WTC11 (cell line): ENCODE results near the gene USP28. TPM values are rescaled to one million over a fixed set of nuclear protein-coding genes. Genes with fewer than 3 reads are reported as not detected.

Experiments used
- ATAC-seq: fragments of 200-7000 bp; cut with Tn5 transposase; 2 replicates; pipeline ENCODE4 v1.10.0; 2021; ENCODE audit warnings: mild to moderate bottlenecking, moderate library complexity
- CTCF ChIA-PET: fragments of 300-600 bp; sonication (Branson Sonifier 250); formaldehyde crosslinking; loops from one replicate; lab custom pipeline; 2021; ENCODE audit warnings: antibody characterized with exemption; lab: Charles Lee
- POLR2A ChIA-PET: fragments of 350-600 bp; sonication (Branson Sonifier 250); formaldehyde crosslinking; loops from one replicate; lab custom pipeline; 2021; ENCODE audit warnings: antibody characterized with exemption; lab: Charles Lee
- DNase-seq: peaks from one replicate; pipeline ENCODE4 v3.0.0; 2021; ENCODE audit warnings: low spot score
- H3K27ac Mint-ChIP-seq: 2 replicates; pipeline ENCODE4 v1.8.0; 2021; ENCODE audit warnings: mixed read lengths
- H3K27me3 Mint-ChIP-seq: 2 replicates; pipeline ENCODE4 v1.8.0; 2021; ENCODE audit warnings: low read depth, mild to moderate bottlenecking, moderate library complexity, mixed read lengths
- H3K36me3 Mint-ChIP-seq: 2 replicates; pipeline ENCODE4 v1.8.0; 2021; ENCODE audit warnings: mixed read lengths
- H3K4me1 Mint-ChIP-seq: 2 replicates; pipeline ENCODE4 v1.8.0; 2022; ENCODE audit warnings: mixed read lengths
- H3K4me3 Mint-ChIP-seq: 2 replicates; pipeline ENCODE4 v1.8.0; 2021; ENCODE audit warnings: mild to moderate bottlenecking, moderate library complexity, mixed read lengths
- H3K9me3 Mint-ChIP-seq: 2 replicates; pipeline ENCODE4 v1.8.0; 2021; ENCODE audit warnings: mixed read lengths
- ATF3 ChIP-seq: sonication (generic); formaldehyde crosslinking; conservative IDR thresholded peaks from 2 replicates; pipeline ENCODE4 v1.8.1; 2022; ENCODE audit warnings: mild to moderate bottlenecking, missing genetic modification reagents
- CBFB ChIP-seq: sonication (generic); formaldehyde crosslinking; IDR thresholded peaks from 2 replicates; pipeline ENCODE4 v1.8.1; 2022; ENCODE audit warnings: mild to moderate bottlenecking, low read depth, missing genetic modification reagents
- CDX4 ChIP-seq: fragments of 250-450 bp; sonication (Bioruptor Pico); IDR thresholded peaks from 2 replicates; pipeline ENCODE4 v1.9.0; 2021; ENCODE audit warnings: moderate library complexity, mild to moderate bottlenecking, inconsistent platforms, borderline replicate concordance
- CTCF ChIP-seq: fragments of 200-600 bp; IDR thresholded peaks from 2 replicates; pipeline ENCODE4 v1.8.0; 2022; ENCODE audit warnings: antibody characterized with exemption
- E2F1 ChIP-seq: sonication (generic); formaldehyde crosslinking; IDR thresholded peaks from 2 replicates; pipeline ENCODE4 v1.8.0; 2022; ENCODE audit warnings: mild to moderate bottlenecking, missing genetic modification reagents
- E2F4 ChIP-seq: sonication (generic); formaldehyde crosslinking; IDR thresholded peaks from 2 replicates; pipeline ENCODE4 v1.8.1; 2022; ENCODE audit warnings: low read depth, mild to moderate bottlenecking, moderate library complexity, missing genetic modification reagents, borderline replicate concordance
- E2F5 ChIP-seq: sonication (generic); formaldehyde crosslinking; IDR thresholded peaks from 2 replicates; pipeline ENCODE4 v1.8.1; 2022; ENCODE audit warnings: mild to moderate bottlenecking, moderate library complexity, missing genetic modification reagents
- EMX1 ChIP-seq: fragments of 250-450 bp; sonication (Bioruptor Pico); IDR thresholded peaks from 2 replicates; pipeline ENCODE4 v1.8.0; 2021; ENCODE audit warnings: mild to moderate bottlenecking
- ERG ChIP-seq: fragments of 250-450 bp; sonication (Bioruptor Pico); IDR thresholded peaks from 2 replicates; pipeline ENCODE4 v1.8.0; 2021; ENCODE audit warnings: mild to moderate bottlenecking
- NFE2L1 ChIP-seq: sonication (generic); formaldehyde crosslinking; IDR thresholded peaks from 2 replicates; pipeline ENCODE4 v1.8.1; 2023; ENCODE audit warnings: missing genetic modification reagents
- NFYB ChIP-seq: sonication (generic); formaldehyde crosslinking; conservative IDR thresholded peaks from 2 replicates; pipeline ENCODE4 v1.8.0; 2022; ENCODE audit warnings: low read depth, missing genetic modification reagents
- NR3C1 ChIP-seq: sonication (generic); formaldehyde crosslinking; conservative IDR thresholded peaks from 2 replicates; pipeline ENCODE4 v1.8.1; 2023; ENCODE audit warnings: low read depth, mild to moderate bottlenecking, missing genetic modification reagents
- PRRX2 ChIP-seq: fragments of 250-450 bp; sonication (Bioruptor Pico); IDR thresholded peaks from 2 replicates; pipeline ENCODE4 v1.8.0; 2021; ENCODE audit warnings: mild to moderate bottlenecking
- SMAD3 ChIP-seq: sonication (generic); formaldehyde crosslinking; IDR thresholded peaks from 2 replicates; pipeline ENCODE4 v1.8.0; 2022; ENCODE audit warnings: missing genetic modification reagents, mild to moderate bottlenecking, borderline replicate concordance
- SMAD4 ChIP-seq: sonication (generic); formaldehyde crosslinking; IDR thresholded peaks from 2 replicates; pipeline ENCODE4 v1.8.0; 2022; ENCODE audit warnings: mild to moderate bottlenecking, missing genetic modification reagents
- SP1 ChIP-seq: sonication (generic); formaldehyde crosslinking; conservative IDR thresholded peaks from 2 replicates; pipeline ENCODE4 v1.8.1; 2022; ENCODE audit warnings: missing genetic modification reagents
- USF2 ChIP-seq: sonication (generic); formaldehyde crosslinking; IDR thresholded peaks from 2 replicates; pipeline ENCODE4 v1.8.1; 2023; ENCODE audit warnings: mild to moderate bottlenecking, missing genetic modification reagents, moderate library complexity
- ZNF219 ChIP-seq: sonication (generic); formaldehyde crosslinking; IDR thresholded peaks from 2 replicates; pipeline ENCODE4 v1.8.0; 2023; ENCODE audit warnings: missing genetic modification reagents, mild to moderate bottlenecking, borderline replicate concordance
- ZNF263 ChIP-seq: sonication (generic); formaldehyde crosslinking; IDR thresholded peaks from 2 replicates; pipeline ENCODE4 v1.8.1; 2022; ENCODE audit warnings: low read depth, mild to moderate bottlenecking, moderate library complexity, missing genetic modification reagents
- ZNF317 ChIP-seq: sonication (generic); formaldehyde crosslinking; IDR thresholded peaks from 2 replicates; pipeline ENCODE4 v1.8.1; 2023; ENCODE audit warnings: low read depth, mild to moderate bottlenecking, moderate library complexity, missing genetic modification reagents, borderline replicate concordance
- ZNF396 ChIP-seq: fragments of 250-450 bp; sonication (Bioruptor Pico); IDR thresholded peaks from 2 replicates; pipeline ENCODE4 v1.8.0; 2021; ENCODE audit warnings: mild to moderate bottlenecking, moderate library complexity, borderline replicate concordance
- ZNF671 ChIP-seq: fragments of 250-450 bp; sonication (Bioruptor Pico); IDR thresholded peaks from 2 replicates; pipeline ENCODE4 v1.8.0; 2021; ENCODE audit warnings: mild to moderate bottlenecking
- total RNA-seq: library from RNA; stranded (reverse); gene quantifications from 3 replicates; pipeline ENCODE4 v1.2.3, GENCODE V29; 2021

The USP28 gene
- total RNA-seq, 1 experiment from 2014 or later = 129 TPM

GRCh38 chr11:113814181-113814580 lies 61.2 kb downstream of the USP28 start:
- Mint-ChIP-seq H3K27ac (peak overlapping the region; percentile 53), H3K36me3 (peaks cover 80% of the 10 kb centered on the region), H3K9me3 (no peaks in the 10 kb centered on the region), H3K27me3 (no peaks in the 10 kb centered on the region), H3K4me3 (no peak overlapping the region), H3K4me1 (peaks cover 11% of the 10 kb centered on the region)
- CTCF ChIA-PET = interaction anchor here (2.2 to 3.2 kb wide), 2 partner anchors 7 to 17 kb away, joined by 12 to 17 read pairs; no protein-coding TSS in a partner anchor
- POLR2A ChIA-PET = no interaction called here
- TF ChIP-seq CBFB (no peak), USF2 (no peak), NFYB (no peak), ZNF219 (CRISPR knock-in tag) (no peak), E2F5 (CRISPR knock-in tag) (no peak), ATF3 (no peak), CTCF (no peak), CDX4 (CRISPR knock-in tag) (no peak), ZNF317 (no peak)
- ATAC-seq (no peak), DNase-seq (no peak)

- H3K4me3 Mint-ChIP-seq = no peak overlapping the region
- POLR2A ChIA-PET = no interaction called here
- H3K27ac Mint-ChIP-seq = no peak overlapping the region
- DNase-seq (no peak), ATAC-seq (no peak)
- no peaks in the 10 kb centered on the region for H3K27me3 Mint-ChIP-seq
- H3K4me1 Mint-ChIP-seq = no peaks in the 10 kb centered on the region
- TF ChIP-seq ZNF396 (CRISPR knock-in tag) (no peak), ZNF263 (CRISPR knock-in tag) (no peak), PRRX2 (CRISPR knock-in tag) (no peak), ZNF671 (CRISPR knock-in tag) (no peak), CDX4 (CRISPR knock-in tag) (no peak), SP1 (CRISPR knock-in tag) (no peak), NR3C1 (CRISPR knock-in tag) (no peak), SMAD4 (CRISPR knock-in tag) (no peak), E2F4 (no peak), ERG (CRISPR knock-in tag) (no peak), SMAD3 (CRISPR knock-in tag) (no peak), NFE2L1 (CRISPR knock-in tag) (no peak), EMX1 (CRISPR knock-in tag) (no peak), USF2 (no peak), E2F1 (CRISPR knock-in tag) (no peak)
- H3K36me3 Mint-ChIP-seq = peaks cover 90% of the 10 kb centered on the region
- CTCF ChIA-PET = no interaction called here
- no peaks in the 10 kb centered on the region for H3K9me3 Mint-ChIP-seq
Measured at GRCh38 chr11:113808931-113809330, 66.4 kb downstream of the USP28 start.
